HFF-Myc (cell line): ENCODE results near the gene EEFSEC.

Source experiments
- DNase-seq: peaks from one replicate; pipeline ENCODE4 v3.0.0-alpha.2; 2011; ENCODE audit warnings: low read depth; ENCODE audit errors: extremely low read depth
- H3K4me3 ChIP-seq: replicated peaks from 2 replicates; pipeline ENCODE4 v1.5.1; 2011; ENCODE audit warnings: low read depth, mild to moderate bottlenecking, control low read depth, low read length
- TF ChIP-seq, protein P1 (sequence below): IDR thresholded peaks from 2 replicates; pipeline ENCODE4 v1.5.1; 2012; ENCODE audit warnings: mild to moderate bottlenecking, low read depth, low read length, control low read depth; ENCODE audit errors: missing control alignments

Gene EEFSEC

DNA sequence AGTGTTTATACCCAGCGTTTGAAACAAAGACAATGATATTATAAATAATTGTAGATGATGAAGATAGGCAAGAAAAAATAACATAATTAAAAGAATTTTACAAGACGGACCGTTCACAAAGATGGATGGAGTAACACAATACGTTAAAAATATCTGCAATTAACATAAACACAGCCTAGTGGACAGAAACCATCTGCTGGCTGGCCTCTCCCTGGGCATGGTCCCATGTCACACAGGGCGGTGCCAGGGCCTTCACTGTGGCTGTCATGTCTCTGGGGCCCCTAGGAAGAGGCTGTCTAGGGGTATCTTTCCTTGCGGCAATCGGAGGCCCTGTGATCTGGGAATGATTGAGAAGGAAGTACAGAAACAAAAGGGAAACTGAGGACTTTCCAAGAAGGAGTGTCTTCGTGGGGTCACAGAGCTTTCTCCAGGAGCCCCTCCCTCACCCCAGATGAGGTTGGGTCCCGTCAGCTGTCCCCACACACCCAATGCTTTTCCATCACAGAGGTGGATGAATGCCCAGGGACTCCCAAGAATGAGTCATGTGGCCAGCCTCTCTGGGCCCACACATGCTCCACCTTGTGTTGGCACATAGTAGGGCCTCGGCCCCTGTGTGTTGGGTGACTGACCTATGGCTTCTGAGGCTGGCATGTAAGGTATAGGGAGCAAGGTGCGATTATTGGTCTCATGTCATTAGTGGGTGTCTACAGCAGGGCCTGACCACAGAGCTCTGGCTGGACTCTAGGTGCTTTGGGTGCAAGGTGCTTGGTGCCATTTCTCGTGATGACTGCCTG is 226.3 kb downstream of the EEFSEC start:
- no peak for DNase-seq
- TF ChIP-seq, protein P1, sequence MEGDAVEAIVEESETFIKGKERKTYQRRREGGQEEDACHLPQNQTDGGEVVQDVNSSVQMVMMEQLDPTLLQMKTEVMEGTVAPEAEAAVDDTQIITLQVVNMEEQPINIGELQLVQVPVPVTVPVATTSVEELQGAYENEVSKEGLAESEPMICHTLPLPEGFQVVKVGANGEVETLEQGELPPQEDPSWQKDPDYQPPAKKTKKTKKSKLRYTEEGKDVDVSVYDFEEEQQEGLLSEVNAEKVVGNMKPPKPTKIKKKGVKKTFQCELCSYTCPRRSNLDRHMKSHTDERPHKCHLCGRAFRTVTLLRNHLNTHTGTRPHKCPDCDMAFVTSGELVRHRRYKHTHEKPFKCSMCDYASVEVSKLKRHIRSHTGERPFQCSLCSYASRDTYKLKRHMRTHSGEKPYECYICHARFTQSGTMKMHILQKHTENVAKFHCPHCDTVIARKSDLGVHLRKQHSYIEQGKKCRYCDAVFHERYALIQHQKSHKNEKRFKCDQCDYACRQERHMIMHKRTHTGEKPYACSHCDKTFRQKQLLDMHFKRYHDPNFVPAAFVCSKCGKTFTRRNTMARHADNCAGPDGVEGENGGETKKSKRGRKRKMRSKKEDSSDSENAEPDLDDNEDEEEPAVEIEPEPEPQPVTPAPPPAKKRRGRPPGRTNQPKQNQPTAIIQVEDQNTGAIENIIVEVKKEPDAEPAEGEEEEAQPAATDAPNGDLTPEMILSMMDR, result no peak

DNA sequence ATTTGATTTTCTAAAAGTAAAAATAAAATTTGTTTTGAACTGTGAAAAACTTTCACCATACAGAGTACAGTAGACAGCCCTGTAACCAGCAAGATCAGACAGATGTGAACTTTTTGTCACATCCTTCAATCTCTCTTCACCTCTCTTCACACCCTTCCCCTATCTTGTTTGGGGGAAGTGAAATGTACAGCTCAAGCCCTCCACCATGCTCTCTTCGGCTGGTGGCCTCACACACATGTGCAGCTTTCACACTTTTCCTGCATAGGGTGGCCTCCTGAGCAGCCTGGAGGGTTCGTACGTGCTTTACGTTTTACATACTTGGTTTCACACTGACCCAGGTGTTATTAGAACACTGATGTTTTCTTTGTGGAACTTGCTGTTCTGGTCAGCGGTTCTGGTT is 227.0 kb downstream of the EEFSEC start:
- no peak overlapping the region for H3K4me3 ChIP-seq
- no peak for DNase-seq
- TF ChIP-seq, protein P1, result no peak

More for the DNA sequence above, 226.3 kb downstream of the EEFSEC start:
- no peak overlapping the region for H3K4me3 ChIP-seq

DNA sequence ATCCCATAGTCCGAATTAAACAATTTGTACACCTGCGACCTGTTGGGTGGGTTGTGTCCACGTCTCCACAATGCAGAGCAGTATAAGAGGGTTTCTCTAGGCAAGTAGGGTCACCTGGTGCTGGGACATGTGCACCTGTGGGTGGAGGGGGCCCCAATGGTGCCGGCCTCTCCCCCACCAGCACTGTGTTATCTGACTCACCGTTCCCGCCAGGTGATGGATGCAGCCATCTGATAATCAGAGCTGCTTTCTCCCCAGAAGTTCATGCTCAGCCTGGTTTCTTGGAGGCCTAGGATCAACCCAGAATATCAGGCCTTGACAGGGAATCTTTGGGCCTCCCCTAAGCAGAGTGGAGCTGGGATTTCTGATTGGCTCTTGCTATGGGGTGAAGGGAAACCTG is 227.4 kb downstream of the EEFSEC start:
- TF ChIP-seq, protein P1, result no peak
- no peak for DNase-seq
- H3K4me3 ChIP-seq, result no peak overlapping the region

DNA sequence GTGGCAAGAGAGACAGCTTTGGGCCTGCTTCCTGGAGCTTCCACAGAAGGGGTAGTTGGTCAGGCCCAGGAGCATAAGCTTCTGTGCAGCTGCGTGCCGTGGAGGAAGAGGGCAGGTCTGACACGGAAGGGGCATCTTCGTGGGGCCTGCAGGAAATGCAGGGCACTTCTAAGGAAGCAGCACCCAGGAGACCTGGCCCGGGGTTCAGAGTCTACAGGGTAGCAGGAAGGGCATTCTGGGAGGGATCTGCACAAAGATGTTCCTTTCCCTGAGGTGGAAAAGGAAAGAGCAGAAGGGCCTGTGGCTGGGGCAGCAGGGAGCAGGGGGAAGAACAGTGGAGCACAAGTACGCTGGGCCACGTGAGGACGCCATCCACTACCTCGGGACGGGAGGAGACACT is 228.3 kb downstream of the EEFSEC start:
- H3K4me3 ChIP-seq, result no peak overlapping the region
- no peak for DNase-seq
- TF ChIP-seq, protein P1, result no peak

DNA sequence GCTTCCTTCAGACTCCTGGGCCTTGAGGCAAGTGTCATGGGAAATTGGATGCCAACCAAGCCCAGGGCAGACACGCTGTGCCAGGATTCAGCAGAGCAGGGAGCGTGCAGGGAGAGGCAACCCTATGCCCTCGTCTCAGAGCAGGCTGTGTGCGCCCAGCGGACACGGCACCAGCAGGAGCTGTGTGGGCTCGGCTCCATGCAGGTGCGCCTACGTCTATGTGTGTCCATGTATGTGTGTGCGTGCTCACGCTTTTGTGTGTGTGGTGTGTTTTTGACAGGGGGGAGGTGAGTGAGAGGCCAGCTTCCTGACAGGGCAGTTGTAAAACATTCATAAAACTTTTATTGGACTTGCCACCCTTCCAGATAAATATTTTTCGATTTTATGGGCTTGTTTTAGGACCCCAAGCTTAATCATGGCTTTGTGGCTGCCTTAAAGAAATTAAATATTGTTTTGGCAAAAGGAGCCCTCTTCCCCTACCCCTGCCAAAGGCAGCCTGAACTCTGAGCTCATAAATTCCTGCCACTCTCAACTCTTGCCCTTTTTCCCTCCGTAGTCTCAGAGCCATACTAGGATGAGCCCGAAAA is 229.0 kb downstream of the EEFSEC start:
- H3K4me3 ChIP-seq, result no peak overlapping the region
- DNase-seq, result no peak

DNA sequence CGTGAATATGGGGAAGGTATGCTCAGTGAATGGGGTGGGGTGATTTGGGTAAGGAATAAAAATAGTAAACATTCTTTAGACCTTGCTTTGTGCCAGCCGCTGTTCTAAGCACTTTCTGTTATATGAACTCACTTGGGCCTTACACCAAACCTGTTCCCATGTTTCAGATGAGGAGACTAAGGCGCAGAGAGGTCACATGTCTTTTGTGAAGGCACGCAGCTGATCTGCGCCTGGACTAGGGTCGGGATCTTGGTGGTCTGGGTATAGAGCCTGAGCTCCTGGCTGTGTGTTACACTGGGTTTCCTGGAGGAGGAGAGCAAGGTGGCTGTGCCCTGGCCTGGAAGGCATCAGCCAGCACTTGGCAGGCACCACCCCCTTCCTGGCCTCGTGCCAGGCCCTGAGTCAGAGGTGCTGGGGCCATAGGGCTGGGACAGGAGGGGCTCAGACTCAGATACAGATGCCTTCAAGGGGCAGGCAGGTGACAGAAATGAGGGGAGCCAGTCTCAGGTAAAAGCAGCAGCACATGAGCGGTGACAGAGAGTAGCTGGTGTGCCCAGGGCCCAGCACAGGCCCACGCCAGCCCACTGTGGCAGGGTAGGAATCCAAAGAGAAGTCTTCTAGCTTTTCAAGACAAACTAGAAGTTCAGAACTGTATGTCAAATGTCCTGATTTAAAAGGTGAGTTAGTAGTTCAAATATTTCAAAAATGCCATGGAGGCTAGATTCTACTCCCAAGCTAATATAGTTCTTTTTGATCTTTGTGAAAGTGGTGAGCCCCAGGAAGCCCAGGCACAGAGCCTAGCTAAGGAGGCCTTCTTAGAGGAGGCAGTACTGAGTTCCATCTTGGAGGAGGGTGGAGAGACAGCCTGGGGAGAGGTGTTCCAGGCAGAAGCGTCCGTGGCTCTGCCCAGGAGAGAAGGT is 230.3 kb downstream of the EEFSEC start:
- TF ChIP-seq, protein P1, result no peak
- no peak overlapping the region for H3K4me3 ChIP-seq
- no peak for DNase-seq

More for the DNA sequence above, 229.0 kb downstream of the EEFSEC start:
- TF ChIP-seq, protein P1, result no peak
